ENCODE results near the gene ESRRB.

Gene ESRRB

GRCh38 chr14:76537906-76538647, 162.1 kb downstream of the ESRRB start:
- TF ChIP-seq CTCF (IDR thresholded peaks at IDR 0.05) = no peak

- no peak for TF ChIP-seq CTCF (IDR thresholded peaks at IDR 0.05)
Observed at GRCh38 chr14:76538648-76539008, 162.7 kb downstream of the ESRRB start.

- TF ChIP-seq CTCF (IDR thresholded peaks at IDR 0.05) = no peak
Observed at GRCh38 chr14:76539130-76539529, 163.2 kb downstream of the ESRRB start.

- TF ChIP-seq CTCF (IDR thresholded peaks at IDR 0.05) = no peak
Observed at GRCh38 chr14:76541594-76542219, 165.8 kb downstream of the ESRRB start.

GRCh38 chr14:76546426-76547221, 170.7 kb downstream of the ESRRB start:
- peak; percentile 74 for TF ChIP-seq CTCF (IDR thresholded peaks at IDR 0.05)

- TF ChIP-seq CTCF (IDR thresholded peaks at IDR 0.05) = no peak
Observed at GRCh38 chr14:76547831-76548230, 171.9 kb downstream of the ESRRB start.

- no peak for TF ChIP-seq CTCF (IDR thresholded peaks at IDR 0.05)
Observed at GRCh38 chr14:76550534-76550933, 174.6 kb downstream of the ESRRB start.
